B cell (primary cell): Measurements from ENCODE around the gene ARHGAP35. TPM values are rescaled to one million over a fixed set of nuclear protein-coding genes. Genes with fewer than 3 reads are reported as not detected.

Experiments used
- ATAC-seq: fragments of 200-7000 bp; cut with Tn5 transposase; one replicate; pipeline ENCODE4 v1.10.0; 2021; ENCODE audit warnings: low read depth, mild to moderate bottlenecking, moderate number of reproducible peaks, moderate library complexity
- CTCF ChIA-PET: fragments of 350-600 bp; sonication (Branson Sonifier 250); formaldehyde crosslinking; loops from one replicate; lab custom pipeline; 2021; ENCODE audit warnings: antibody characterized with exemption, inconsistent platforms; lab: Charles Lee
- POLR2A ChIA-PET: fragments of 350-600 bp; sonication (Branson Sonifier 250); formaldehyde crosslinking; loops from one replicate; lab custom pipeline; 2021; ENCODE audit warnings: antibody characterized with exemption; lab: Charles Lee
- DNase-seq: peaks from one replicate; pipeline ENCODE4 v3.0.0; 2013
- H2AFZ ChIP-seq: 2 replicates; pipeline ENCODE4 v1.6.1; 2012; ENCODE audit warnings: mild to moderate bottlenecking, low read depth, low read length; ENCODE audit not compliant: insufficient read depth, poor library complexity, severe bottlenecking
- H3K27ac ChIP-seq, 2 donors: 1 replicate in 1 of 2; 2 replicates in 1 of 2; pipeline ENCODE4 v1.5.1; 2012 to 2013; ENCODE audit warnings: low read length in 2 of 2, mild to moderate bottlenecking in 2 of 2, moderate library complexity in 1 of 2
- H3K27me3 ChIP-seq, 4 experiments: fragments of 200-600 bp in 1 of 4; sonication (generic) in 1 of 4; replicated peaks in 1 of 4; 1 replicate in 2 of 4; 2 replicates in 2 of 4; pipeline versions ENCODE4 v1.6.1 to v1.7.0; 2013 to 2016; ENCODE audit warnings: low read length in 3 of 4, mild to moderate bottlenecking in 2 of 4, mixed read lengths in 1 of 4, moderate library complexity in 1 of 4; ENCODE audit not compliant: insufficient read depth in 4 of 4, control insufficient read depth in 3 of 4; ENCODE audit errors: control extremely low read depth in 1 of 4
- H3K36me3 ChIP-seq, 2 experiments: replicated peaks in 1 of 2; 1 replicate in 1 of 2; 2 replicates in 1 of 2; pipeline versions ENCODE4 v1.6.1 to v1.7.1; 2013; ENCODE audit warnings: low read length in 1 of 2; ENCODE audit not compliant: insufficient read depth in 2 of 2, control insufficient read depth in 1 of 2; ENCODE audit errors: control extremely low read depth in 1 of 2, extremely low read depth in 1 of 2
- H3K4me1 ChIP-seq, 2 donors: fragments of 200-600 bp in 1 of 2; sonication (generic) in 1 of 2; 1 replicate in 1 of 2; 2 replicates in 1 of 2; pipeline versions ENCODE4 v1.5.1 to v1.6.1; 2013 to 2017; ENCODE audit warnings: low read length in 2 of 2; ENCODE audit not compliant: control insufficient read depth in 2 of 2, insufficient read depth in 2 of 2
- H3K4me2 ChIP-seq: replicated peaks from 2 replicates; pipeline ENCODE3; 2012; ENCODE audit warnings: mild to moderate bottlenecking, low read depth, low read length; ENCODE audit not compliant: poor library complexity, severe bottlenecking
- H3K4me3 ChIP-seq, 5 experiments: fragments of 200-600 bp in 1 of 5; sonication (generic) in 1 of 5; 1 replicate in 3 of 5; 2 replicates in 2 of 5; pipeline versions ENCODE4 v1.5.1 to v1.7.0; 2011 to 2016; ENCODE audit warnings: low read length in 4 of 5, mild to moderate bottlenecking in 4 of 5, low read depth in 2 of 5, control low read depth in 1 of 5, moderate library complexity in 1 of 5; ENCODE audit not compliant: insufficient read depth in 1 of 5; ENCODE audit errors: control extremely low read depth in 1 of 5, extremely low read depth in 1 of 5
- H3K79me2 ChIP-seq: fragments of 200-600 bp; sonication (generic); one replicate; pipeline ENCODE4 v1.6.0; 2016; ENCODE audit warnings: low read length; ENCODE audit not compliant: control insufficient read depth, insufficient read depth
- H3K9ac ChIP-seq: fragments of 200-600 bp; sonication (generic); 2 replicates; pipeline ENCODE4 v1.6.1; 2017; ENCODE audit warnings: mild to moderate bottlenecking, low read length, moderate library complexity
- H3K9me3 ChIP-seq, 3 donors: one replicate each; pipeline versions ENCODE4 v1.6.1 to v1.7.1; 2013; ENCODE audit warnings: low read length in 2 of 3; ENCODE audit not compliant: control insufficient read depth in 2 of 3, insufficient read depth in 1 of 3; ENCODE audit errors: control extremely low read depth in 1 of 3
- H4K20me1 ChIP-seq: 2 replicates; pipeline ENCODE4 v1.6.0; 2012; ENCODE audit warnings: mild to moderate bottlenecking, low read length; ENCODE audit not compliant: insufficient read depth, control insufficient read depth, poor library complexity, severe bottlenecking
- H3K27ac Mint-ChIP-seq: one replicate; pipeline ENCODE4 v1.8.0; 2021; ENCODE audit warnings: mixed read lengths
- H3K27me3 Mint-ChIP-seq: one replicate; pipeline ENCODE4 v1.8.0; 2021; ENCODE audit warnings: mixed read lengths
- H3K4me1 Mint-ChIP-seq: one replicate; pipeline ENCODE4 v1.8.0; 2021; ENCODE audit warnings: mixed read lengths
- H3K4me3 Mint-ChIP-seq: one replicate; pipeline ENCODE4 v1.8.0; 2021; ENCODE audit warnings: mixed read lengths
- H3K9me3 Mint-ChIP-seq: one replicate; pipeline ENCODE4 v1.8.0; 2022; ENCODE audit warnings: mixed read lengths; ENCODE audit not compliant: insufficient read depth
- CTCF ChIP-seq: fragments of 200-600 bp; IDR thresholded peaks from one replicate; pipeline ENCODE4 v1.8.0; 2022; ENCODE audit warnings: antibody characterized with exemption, mild to moderate bottlenecking
- EZH2 ChIP-seq: IDR thresholded peaks from 2 replicates; pipeline ENCODE4 v1.6.1; 2012; ENCODE audit warnings: borderline replicate concordance, low read depth, mild to moderate bottlenecking, moderate library complexity, low read length; ENCODE audit not compliant: insufficient read depth, poor library complexity, severe bottlenecking
- WGBS: methylation state at CpG from one replicate; pipeline ENCODE4 v1.1.5; 2013; ENCODE audit warnings: missing lambda C conversion rate; ENCODE audit not compliant: insufficient coverage; 5-methylcytosine and 5-hydroxymethylcytosine counted together
- intact Hi-C: fragments of 100-400 bp; cut with micrococcal nuclease; formaldehyde crosslinking; loops from one replicate; pipeline ENCODE4 v1.10.0; 2022
- polyA plus RNA-seq: library from polyadenylated mRNA; depleted of rRNA; stranded (reverse); fragments of >200 nt; gene quantifications from 2 replicates; pipeline ENCODE4 v1.2.3, GENCODE V29; 2012
- total RNA-seq, 2 donors: library from RNA; stranded (reverse); fragments of 120-200 nt in 1 of 2; gene quantifications; 1 replicate in 1 of 2; 2 replicates in 1 of 2; pipeline versions ENCODE4 v1.2.3 to v1.2.4, GENCODE V29; 2013 to 2022

The ARHGAP35 gene
- total and polyA plus RNA-seq, 2 donors (not counting 1 experiment from before 2014, with no cell fraction given): 9.6 to 31.3 TPM

GRCh38 chr19:46812977-46813838 lies 47.6 kb upstream of the ARHGAP35 start:
- no peak for ATAC-seq
- Mint-ChIP-seq H3K4me1 (peaks cover 4% of the 10 kb centered on the region), H3K27ac (no peak overlapping the region), H3K27me3 (no peaks in the 10 kb centered on the region), H3K9me3 (no peaks in the 10 kb centered on the region), H3K4me3 (no peak overlapping the region)
- 84% methylated on average over 9 of the region's 24 CpGs for WGBS
- intact Hi-C loops: no loop called here
- Histone ChIP-seq H2AFZ (no peak overlapping the region), H3K4me3 (no peak overlapping the region), H3K4me1 (peaks cover 0 to 9% of the 10 kb centered on the region in 2 donors), H4K20me1 (no peaks in the 10 kb centered on the region), H3K27me3 (no peaks in the 10 kb centered on the region), H3K4me2 (no peak overlapping the region), H3K27ac (no peak overlapping the region), H3K36me3 (no peaks in the 10 kb centered on the region), H3K9ac (no peak overlapping the region), H3K79me2 (no peaks in the 10 kb centered on the region), H3K9me3 (no peaks in the 10 kb centered on the region)
- ChIA-PET POLR2A (interaction anchor here (0.6 kb wide), 1 partner anchor 16 kb away, joined by 3 read pairs; no protein-coding TSS in a partner anchor), CTCF (interaction anchor here (0.5 to 1.5 kb wide), 3 partner anchors 55 to 272 kb away, joined by 3 to 5 read pairs (median 3); no protein-coding TSS in a partner anchor)
- no peak for DNase-seq
- TF ChIP-seq EZH2 (no peak), CTCF (no peak)

GRCh38 chr19:46813839-46814358 lies 46.9 kb upstream of the ARHGAP35 start:
- Mint-ChIP-seq H3K4me1 (peaks cover 4% of the 10 kb centered on the region), H3K27ac (no peak overlapping the region), H3K4me3 (no peak overlapping the region), H3K9me3 (no peaks in the 10 kb centered on the region), H3K27me3 (no peaks in the 10 kb centered on the region)
- no peaks in the 10 kb centered on the region for H4K20me1 ChIP-seq
- peaks cover 2 to 13% of the 10 kb centered on the region in 2 donors for H3K4me1 ChIP-seq
- H3K79me2 ChIP-seq: no peaks in the 10 kb centered on the region
- WGBS: 92% methylated on average over 4 of the region's 7 CpGs
- H3K4me3 ChIP-seq: no peak overlapping the region
- no peaks in the 10 kb centered on the region for H3K36me3 ChIP-seq
- no peaks in the 10 kb centered on the region for H3K9me3 ChIP-seq
- no peak overlapping the region for H3K4me2 ChIP-seq
- no peak overlapping the region for H3K9ac ChIP-seq
- intact Hi-C loops: no loop called here
- no peak overlapping the region for H2AFZ ChIP-seq
- TF ChIP-seq EZH2: no peak
- no peak for TF ChIP-seq CTCF
- H3K27ac ChIP-seq: no peak overlapping the region
- ChIA-PET POLR2A (interaction anchor here (0.6 kb wide), 1 partner anchor 19 kb away, joined by 4 read pairs; no protein-coding TSS in a partner anchor), CTCF (interaction anchor here (0.6 to 1.5 kb wide), 3 partner anchors 56 to 107 kb away, joined by 3 to 5 read pairs (median 4); no protein-coding TSS in a partner anchor)
- no peaks in the 10 kb centered on the region for H3K27me3 ChIP-seq
- DNase-seq: no peak
- no peak for ATAC-seq
